GM23338 (cell line): ENCODE data around the gene DAAM1. TPM values are rescaled to one million over a fixed set of nuclear protein-coding genes. Genes with fewer than 3 reads are reported as not detected.

Experiments
- ATAC-seq: fragments of 200-7000 bp; cut with Tn5 transposase; 3 replicates; pipeline ENCODE4 v1.9.1; 2020
- DNase-seq: peaks from one replicate; pipeline ENCODE4 v3.0.0-alpha.2; 2015; ENCODE audit warnings: low spot score
- H2AFZ ChIP-seq: fragments of 200-600 bp; sonication (generic); 2 replicates; pipeline ENCODE4 v1.8.0; 2016; ENCODE audit warnings: antibody characterized with exemption, mild to moderate bottlenecking, moderate library complexity
- H3F3A ChIP-seq: fragments of 200-600 bp; sonication (generic); replicated peaks from 2 replicates; pipeline ENCODE4 v1.8.0; 2017; ENCODE audit warnings: antibody characterized with exemption, mixed run types, low read depth
- H3K27ac ChIP-seq: fragments of 200-600 bp; sonication (generic); 2 replicates; pipeline ENCODE4 v1.6.1; 2016; ENCODE audit warnings: low read depth
- H3K27me3 ChIP-seq: fragments of 200-600 bp; sonication (generic); 2 replicates; pipeline ENCODE4 v1.8.0; 2016; ENCODE audit warnings: mild to moderate bottlenecking, mixed run types, moderate library complexity; ENCODE audit not compliant: insufficient read depth
- H3K36me3 ChIP-seq: fragments of 200-600 bp; sonication (generic); 2 replicates; pipeline ENCODE4 v1.8.0; 2016; ENCODE audit warnings: mild to moderate bottlenecking; ENCODE audit not compliant: insufficient read depth
- H3K4me1 ChIP-seq: fragments of 200-600 bp; sonication (generic); 2 replicates; pipeline ENCODE4 v1.8.0; 2016; ENCODE audit warnings: mild to moderate bottlenecking, moderate library complexity; ENCODE audit not compliant: insufficient read depth
- H3K4me2 ChIP-seq: fragments of 200-600 bp; sonication (generic); 2 replicates; pipeline ENCODE4 v1.7.1; 2017; ENCODE audit warnings: mixed run types
- H3K4me3 ChIP-seq: fragments of 200-600 bp; sonication (generic); 2 replicates; pipeline ENCODE4 v1.6.1; 2016; ENCODE audit warnings: mixed run types
- H3K79me2 ChIP-seq: fragments of 200-600 bp; sonication (generic); replicated peaks from 2 replicates; pipeline ENCODE4 v1.8.0; 2017; ENCODE audit warnings: mild to moderate bottlenecking; ENCODE audit not compliant: insufficient read depth
- H3K9me2 ChIP-seq: fragments of 200-600 bp; sonication (generic); 2 replicates; pipeline ENCODE4 v1.8.0; 2017; ENCODE audit not compliant: insufficient read depth
- H4K20me1 ChIP-seq: fragments of 200-600 bp; sonication (generic); replicated peaks from 2 replicates; pipeline ENCODE4 v1.8.0; 2017; ENCODE audit warnings: mild to moderate bottlenecking; ENCODE audit not compliant: insufficient read depth
- H3K27ac Mint-ChIP-seq: 2 replicates; pipeline ENCODE4 v1.8.0; 2020; ENCODE audit warnings: inconsistent platforms, mild to moderate bottlenecking, moderate library complexity, mixed read lengths
- H3K27me3 Mint-ChIP-seq: 3 replicates; pipeline ENCODE4 v1.8.0; 2022; ENCODE audit warnings: low read depth, mild to moderate bottlenecking, moderate library complexity, mixed read lengths, inconsistent platforms; ENCODE audit not compliant: insufficient read depth, poor library complexity
- H3K36me3 Mint-ChIP-seq: 3 replicates; pipeline ENCODE4 v1.8.0; 2021; ENCODE audit warnings: low read depth, mild to moderate bottlenecking, inconsistent platforms, moderate library complexity, mixed read lengths
- H3K4me1 Mint-ChIP-seq: 3 replicates; pipeline ENCODE4 v1.8.0; 2020; ENCODE audit warnings: mild to moderate bottlenecking, inconsistent platforms, mixed read lengths
- H3K4me3 Mint-ChIP-seq: 3 replicates; pipeline ENCODE4 v1.8.0; 2021; ENCODE audit warnings: moderate library complexity, mild to moderate bottlenecking, inconsistent platforms, mixed read lengths
- H3K9me3 Mint-ChIP-seq: 3 replicates; pipeline ENCODE4 v1.8.0; 2020; ENCODE audit warnings: moderate library complexity, mild to moderate bottlenecking, inconsistent platforms, mixed read lengths
- CREB1 ChIP-seq: fragments of 250-450 bp; sonication (Bioruptor Pico); IDR thresholded peaks from 2 replicates; pipeline ENCODE4 v1.5.0; 2020; ENCODE audit warnings: low read depth, mild to moderate bottlenecking, moderate library complexity
- CTCF ChIP-seq, 2 experiments: fragments of 200-600 bp in 1 of 2; sonication (generic) in 1 of 2; conservative IDR thresholded peaks; 2 replicates each; pipeline versions ENCODE4 v1.5.1 to v1.6.1; 2016 to 2017; ENCODE audit warnings: antibody characterized with exemption in 2 of 2, low read depth in 2 of 2, mild to moderate bottlenecking in 2 of 2, moderate library complexity in 1 of 2
- ETS1 ChIP-seq: IDR thresholded peaks from 2 replicates; pipeline ENCODE4 v1.6.1; 2016; ENCODE audit warnings: antibody characterized with exemption
- EZH2 ChIP-seq: fragments of 200-600 bp; sonication (generic); IDR thresholded peaks from one replicate; pipeline ENCODE4 v1.8.0; 2017; ENCODE audit warnings: antibody characterized with exemption, mild to moderate bottlenecking, low read depth; ENCODE audit not compliant: unreplicated experiment
- EZH2phosphoT487 ChIP-seq: fragments of 200-600 bp; sonication (generic); IDR thresholded peaks from one replicate; pipeline ENCODE4 v1.8.1; 2018; ENCODE audit warnings: antibody characterized with exemption; ENCODE audit not compliant: unreplicated experiment
- JUNB ChIP-seq: IDR thresholded peaks from one replicate; pipeline ENCODE4 v1.6.1; 2016; ENCODE audit warnings: antibody characterized with exemption; ENCODE audit not compliant: unreplicated experiment
- POLR2AphosphoS5 ChIP-seq: IDR thresholded peaks from 2 replicates; pipeline ENCODE4 v1.6.1; 2016; ENCODE audit warnings: antibody characterized with exemption, low read depth
- STAT1 ChIP-seq: IDR thresholded peaks from one replicate; pipeline ENCODE4 v1.6.1; 2016; ENCODE audit warnings: antibody characterized with exemption; ENCODE audit not compliant: unreplicated experiment
- ZNF114 ChIP-seq: fragments of 250-450 bp; sonication (Bioruptor Pico); IDR thresholded peaks from 2 replicates; pipeline ENCODE4 v1.5.0; 2020; ENCODE audit warnings: mild to moderate bottlenecking, moderate library complexity
- ZNF331 ChIP-seq: fragments of 250-450 bp; sonication (Bioruptor Pico); IDR thresholded peaks from 2 replicates; pipeline ENCODE4 v1.5.0; 2020; ENCODE audit warnings: low read depth, mild to moderate bottlenecking, moderate library complexity
- ZNF462 ChIP-seq: fragments of 250-450 bp; sonication (Bioruptor Pico); IDR thresholded peaks from 2 replicates; pipeline ENCODE4 v1.5.0; 2020; ENCODE audit warnings: mild to moderate bottlenecking, moderate library complexity
- polyA plus RNA-seq: library from polyadenylated mRNA; unstranded; fragments of >200 nt; fragmentation: Nextera tagmentation; extraction: Ambion mirVana; gene quantifications from 2 replicates; pipeline ENCODE4 v1.2.1, GENCODE V29; 2016
- total RNA-seq: library from RNA; depleted of rRNA; stranded (reverse); fragments of >200 nt; shearing (Covaris generic); gene quantifications from 2 replicates; pipeline ENCODE4 v1.2.3, GENCODE V29; 2014
- TF ChIP-seq, protein P1 (sequence below): IDR thresholded peaks from one replicate; pipeline ENCODE4 v1.6.1; 2018; ENCODE audit warnings: antibody characterized with exemption; ENCODE audit not compliant: unreplicated experiment

Gene DAAM1
- total and polyA plus RNA-seq, 2 experiments from 2014 or later: 36.3 to 42.1 TPM

GRCh38 chr14:59389936-59390335 is 201.5 kb downstream of the DAAM1 start (continued):
- no peak for TF ChIP-seq ZNF331 (CRISPR knock-in tag)
- no peak for TF ChIP-seq CREB1 (CRISPR knock-in tag)
- TF ChIP-seq EZH2phosphoT487: no peak
- TF ChIP-seq ZNF114: no peak
- no peak for TF ChIP-seq CTCF (conservative IDR thresholded peaks at IDR 0.05; ENCODE audit: low read depth in 2 of 2)
- no peak for TF ChIP-seq ETS1
- TF ChIP-seq, protein P1, sequence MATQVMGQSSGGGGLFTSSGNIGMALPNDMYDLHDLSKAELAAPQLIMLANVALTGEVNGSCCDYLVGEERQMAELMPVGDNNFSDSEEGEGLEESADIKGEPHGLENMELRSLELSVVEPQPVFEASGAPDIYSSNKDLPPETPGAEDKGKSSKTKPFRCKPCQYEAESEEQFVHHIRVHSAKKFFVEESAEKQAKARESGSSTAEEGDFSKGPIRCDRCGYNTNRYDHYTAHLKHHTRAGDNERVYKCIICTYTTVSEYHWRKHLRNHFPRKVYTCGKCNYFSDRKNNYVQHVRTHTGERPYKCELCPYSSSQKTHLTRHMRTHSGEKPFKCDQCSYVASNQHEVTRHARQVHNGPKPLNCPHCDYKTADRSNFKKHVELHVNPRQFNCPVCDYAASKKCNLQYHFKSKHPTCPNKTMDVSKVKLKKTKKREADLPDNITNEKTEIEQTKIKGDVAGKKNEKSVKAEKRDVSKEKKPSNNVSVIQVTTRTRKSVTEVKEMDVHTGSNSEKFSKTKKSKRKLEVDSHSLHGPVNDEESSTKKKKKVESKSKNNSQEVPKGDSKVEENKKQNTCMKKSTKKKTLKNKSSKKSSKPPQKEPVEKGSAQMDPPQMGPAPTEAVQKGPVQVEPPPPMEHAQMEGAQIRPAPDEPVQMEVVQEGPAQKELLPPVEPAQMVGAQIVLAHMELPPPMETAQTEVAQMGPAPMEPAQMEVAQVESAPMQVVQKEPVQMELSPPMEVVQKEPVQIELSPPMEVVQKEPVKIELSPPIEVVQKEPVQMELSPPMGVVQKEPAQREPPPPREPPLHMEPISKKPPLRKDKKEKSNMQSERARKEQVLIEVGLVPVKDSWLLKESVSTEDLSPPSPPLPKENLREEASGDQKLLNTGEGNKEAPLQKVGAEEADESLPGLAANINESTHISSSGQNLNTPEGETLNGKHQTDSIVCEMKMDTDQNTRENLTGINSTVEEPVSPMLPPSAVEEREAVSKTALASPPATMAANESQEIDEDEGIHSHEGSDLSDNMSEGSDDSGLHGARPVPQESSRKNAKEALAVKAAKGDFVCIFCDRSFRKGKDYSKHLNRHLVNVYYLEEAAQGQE: no peak
- no peak for TF ChIP-seq EZH2
- no peak for TF ChIP-seq JUNB
- no peak for TF ChIP-seq STAT1

GRCh38 chr14:59391388-59391787 is 202.9 kb downstream of the DAAM1 start:
- Mint-ChIP-seq H3K27ac (no peak overlapping the region), H3K36me3 (no peaks in the 10 kb centered on the region)
- ATAC-seq: no peak
- TF ChIP-seq POLR2AphosphoS5: no peak
- no peak for TF ChIP-seq ZNF462 (CRISPR knock-in tag)
- no peak for TF ChIP-seq EZH2
- no peak for TF ChIP-seq EZH2phosphoT487
- no peak for TF ChIP-seq JUNB
- TF ChIP-seq ETS1: no peak

More at GRCh38 chr14:59391388-59391787, 202.9 kb downstream of the DAAM1 start:
- H3K27ac ChIP-seq: no peak overlapping the region
- no peaks in the 10 kb centered on the region for H4K20me1 ChIP-seq
- peaks cover 7% of the 10 kb centered on the region; the same call in 2 of the 3 replicates for H3K4me1 Mint-ChIP-seq
- H3F3A ChIP-seq: no peaks in the 10 kb centered on the region
- no peaks in the 10 kb centered on the region for H3K79me2 ChIP-seq
- H2AFZ ChIP-seq: no peak overlapping the region
- H3K9me3 Mint-ChIP-seq: no peaks in the 10 kb centered on the region
- no peak overlapping the region for H3K4me3 ChIP-seq
- no peaks in the 10 kb centered on the region; the same call in 1 of the 2 replicates for H3K4me1 ChIP-seq
- no peak overlapping the region for H3K4me3 Mint-ChIP-seq
- no peaks in the 10 kb centered on the region for H3K27me3 ChIP-seq
- H3K4me2 ChIP-seq: no peak overlapping the region
- H3K9me2 ChIP-seq: no peaks in the 10 kb centered on the region
- H3K27me3 Mint-ChIP-seq: no peaks in the 10 kb centered on the region
- no peak for DNase-seq
- no peaks in the 10 kb centered on the region for H3K36me3 ChIP-seq
